ENCODE data around the gene OTOS. TPM values are rescaled to one million over a fixed set of nuclear protein-coding genes. Genes with fewer than 3 reads are reported as not detected.

Gene OTOS
- total and polyA plus RNA-seq, 2 donors (not counting 1 experiment from before 2014, with no cell fraction given): not detected

- TF ChIP-seq CTCF (IDR thresholded peaks at IDR 0.05): no peak
- TF ChIP-seq EZH2 (IDR thresholded peaks at IDR 0.05; ENCODE audit: borderline replicate concordance, insufficient read depth, low read depth, low read length, poor library complexity, severe bottlenecking): no peak
- no peaks in the 10 kb centered on the region for H3K27me3 Mint-ChIP-seq
- Histone ChIP-seq H3K9ac (ENCODE audit: low read length) (no peak overlapping the region), H3K27ac (ENCODE audit: low read length in 2 of 2) (no peak overlapping the region), H4K20me1 (ENCODE audit: control insufficient read depth, insufficient read depth, low read length, poor library complexity, severe bottlenecking) (no peaks in the 10 kb centered on the region), H3K27me3 (replicated peaks in 1 of 4; ENCODE audit: control extremely low read depth in 1 of 4, control insufficient read depth in 3 of 4, insufficient read depth in 4 of 4, low read length in 3 of 4) (no peaks in the 10 kb centered on the region), H3K4me1 (ENCODE audit: control insufficient read depth in 2 of 2, insufficient read depth in 2 of 2, low read length in 2 of 2) (no peaks in the 10 kb centered on the region), H3K36me3 (replicated peaks in 1 of 2; ENCODE audit: control extremely low read depth in 1 of 2, control insufficient read depth in 1 of 2, extremely low read depth in 1 of 2, insufficient read depth in 2 of 2, low read length in 1 of 2) (no peaks in the 10 kb centered on the region), H3K4me3 (ENCODE audit: control extremely low read depth in 1 of 5, extremely low read depth in 1 of 5, insufficient read depth in 1 of 5, low read depth in 2 of 5, low read length in 4 of 5) (no peak overlapping the region), H3K79me2 (ENCODE audit: control insufficient read depth, insufficient read depth, low read length) (no peaks in the 10 kb centered on the region), H2AFZ (ENCODE audit: insufficient read depth, low read depth, low read length, poor library complexity, severe bottlenecking) (no peak overlapping the region), H3K9me3 (ENCODE audit: control extremely low read depth in 1 of 3, control insufficient read depth in 2 of 3, insufficient read depth in 1 of 3, low read length in 2 of 3) (peaks cover 0 to 5% (median 0%) of the 10 kb centered on the region in 3 donors), H3K4me2 (replicated peaks; ENCODE audit: low read depth, low read length, poor library complexity, severe bottlenecking) (no peak overlapping the region)
- no peak overlapping the region for H3K27ac Mint-ChIP-seq
- ChIA-PET CTCF (no interaction called here), POLR2A (no interaction called here)
- H3K4me1 Mint-ChIP-seq: no peaks in the 10 kb centered on the region
- H3K4me3 Mint-ChIP-seq: no peak overlapping the region
- 98% methylated on average over 10 of the region's 10 CpGs for WGBS (ENCODE audit: insufficient coverage)
- no peak for DNase-seq
- no peak for ATAC-seq (ENCODE audit: low read depth)
- intact Hi-C loops (cut with micrococcal nuclease): no loop called here
- peaks cover 8% of the 10 kb centered on the region for H3K9me3 Mint-ChIP-seq (ENCODE audit: insufficient read depth)
Measured at GRCh38 chr2:240165034-240165433, 24.6 kb upstream of the OTOS start.

GRCh38 chr2:240164586-240164985 lies 24.1 kb upstream of the OTOS start:
- Mint-ChIP-seq H3K9me3 (ENCODE audit: insufficient read depth) (peaks cover 8% of the 10 kb centered on the region), H3K27ac (no peak overlapping the region), H3K27me3 (no peaks in the 10 kb centered on the region), H3K4me1 (no peaks in the 10 kb centered on the region), H3K4me3 (no peak overlapping the region)
- H3K4me3 ChIP-seq (ENCODE audit: control extremely low read depth in 1 of 5, extremely low read depth in 1 of 5, insufficient read depth in 1 of 5, low read depth in 2 of 5, low read length in 4 of 5): no peak overlapping the region
- no peaks in the 10 kb centered on the region for H3K36me3 ChIP-seq (replicated peaks in 1 of 2; ENCODE audit: control extremely low read depth in 1 of 2, control insufficient read depth in 1 of 2, extremely low read depth in 1 of 2, insufficient read depth in 2 of 2, low read length in 1 of 2)
- ChIA-PET CTCF (no interaction called here), POLR2A (no interaction called here)
- no peaks in the 10 kb centered on the region for H3K79me2 ChIP-seq (ENCODE audit: control insufficient read depth, insufficient read depth, low read length)
- WGBS (ENCODE audit: insufficient coverage): 81% methylated on average over 4 of the region's 5 CpGs
- H3K27me3 ChIP-seq (replicated peaks in 1 of 4; ENCODE audit: control extremely low read depth in 1 of 4, control insufficient read depth in 3 of 4, insufficient read depth in 4 of 4, low read length in 3 of 4): no peaks in the 10 kb centered on the region
- no peaks in the 10 kb centered on the region for H4K20me1 ChIP-seq (ENCODE audit: control insufficient read depth, insufficient read depth, low read length, poor library complexity, severe bottlenecking)
- DNase-seq (no peak), ATAC-seq (ENCODE audit: low read depth) (no peak)
- H3K9me3 ChIP-seq (ENCODE audit: control extremely low read depth in 1 of 3, control insufficient read depth in 2 of 3, insufficient read depth in 1 of 3, low read length in 2 of 3): peaks cover 0 to 5% (median 0%) of the 10 kb centered on the region in 3 donors
- no peak overlapping the region for H3K27ac ChIP-seq (ENCODE audit: low read length in 2 of 2)
- no peak overlapping the region for H3K9ac ChIP-seq (ENCODE audit: low read length)
- H3K4me2 ChIP-seq (replicated peaks; ENCODE audit: low read depth, low read length, poor library complexity, severe bottlenecking): no peak overlapping the region
- no peak overlapping the region for H2AFZ ChIP-seq (ENCODE audit: insufficient read depth, low read depth, low read length, poor library complexity, severe bottlenecking)
- intact Hi-C loops (cut with micrococcal nuclease): no loop called here
- H3K4me1 ChIP-seq (ENCODE audit: control insufficient read depth in 2 of 2, insufficient read depth in 2 of 2, low read length in 2 of 2): no peaks in the 10 kb centered on the region
- no peak for TF ChIP-seq CTCF (IDR thresholded peaks at IDR 0.05)
- no peak for TF ChIP-seq EZH2 (IDR thresholded peaks at IDR 0.05; ENCODE audit: borderline replicate concordance, insufficient read depth, low read depth, low read length, poor library complexity, severe bottlenecking)
